ENCODE results near the gene ZNF182.
"Not testable (repeated sequence)": the region's sequence is repeated elsewhere in the genome, so short reads cannot be mapped to it uniquely, and the experiment has no call there.

ZNF182 gene

DNA sequence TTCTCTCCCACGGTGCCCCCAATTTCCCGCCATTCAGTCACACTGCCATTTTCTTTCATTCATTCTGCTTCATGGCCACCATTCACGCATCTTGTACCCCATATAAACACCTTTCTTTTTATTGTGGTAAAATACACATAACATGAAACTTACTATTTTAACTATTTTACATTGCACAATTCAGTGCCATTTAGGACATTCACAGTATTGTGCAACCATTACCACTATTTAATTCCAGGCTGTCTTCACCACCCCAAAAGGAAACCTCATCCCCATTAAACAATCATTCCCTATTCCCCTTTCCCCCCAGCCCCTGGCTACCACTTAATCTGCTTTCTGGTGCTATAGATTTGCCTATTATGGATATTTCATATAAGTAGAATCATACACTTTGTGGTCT is 18.9 kb upstream of the ZNF182 start:
- Histone ChIP-seq H3K4me3 (ENCODE audit: low read length) (no peak overlapping the region), H3K4me1 (ENCODE audit: control insufficient read depth, insufficient read depth, low read length) (no peaks in the 10 kb centered on the region), H3K27ac (ENCODE audit: low read length) (no peak overlapping the region), H3K9me3 (ENCODE audit: control insufficient read depth, insufficient read depth, low read length) (no peaks in the 10 kb centered on the region), H3K36me3 (ENCODE audit: control insufficient read depth, insufficient read depth, low read length) (no peaks in the 10 kb centered on the region), H3K27me3 (ENCODE audit: control insufficient read depth, insufficient read depth, low read length) (no peaks in the 10 kb centered on the region)
- WGBS (ENCODE audit: insufficient coverage, insufficient read length), result no CpG with 5 or more reads among the region's 3 CpGs
- DNase-seq (ENCODE audit: low read depth, low spot score), result no peak

DNA sequence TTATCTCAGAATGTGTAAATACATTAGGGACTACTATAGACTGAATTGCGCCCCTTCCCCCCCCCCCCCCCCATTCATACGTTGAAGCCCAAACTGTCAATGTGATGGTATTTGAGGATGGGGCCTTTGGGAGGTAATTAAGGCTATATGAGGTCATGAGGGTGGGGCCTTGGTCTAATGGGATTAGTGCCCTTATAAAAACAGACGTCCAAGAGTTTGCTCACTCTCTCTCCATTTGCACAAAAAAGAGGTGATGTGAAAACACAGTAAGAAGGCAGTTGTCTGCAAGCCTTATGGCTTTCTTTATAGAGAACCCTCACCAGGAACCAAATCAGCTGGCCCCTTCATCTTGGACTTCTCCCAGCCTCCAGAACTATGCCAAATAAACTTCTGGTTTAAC is 18.3 kb upstream of the ZNF182 start:
- Histone ChIP-seq H3K27me3 (ENCODE audit: control insufficient read depth, insufficient read depth, low read length) (no peaks in the 10 kb centered on the region), H3K27ac (ENCODE audit: low read length) (no peak overlapping the region), H3K36me3 (ENCODE audit: control insufficient read depth, insufficient read depth, low read length) (no peaks in the 10 kb centered on the region), H3K9me3 (ENCODE audit: control insufficient read depth, insufficient read depth, low read length) (no peaks in the 10 kb centered on the region), H3K4me1 (ENCODE audit: control insufficient read depth, insufficient read depth, low read length) (no peaks in the 10 kb centered on the region), H3K4me3 (ENCODE audit: low read length) (no peak overlapping the region)
- DNase-seq (ENCODE audit: low read depth, low spot score), result no peak
- no CpG with 5 or more reads among the region's 3 CpGs for WGBS (ENCODE audit: insufficient coverage, insufficient read length)

- peak overlapping the region; percentile 97; the same call in 1 of the 2 replicates for H3K4me3 ChIP-seq (ENCODE audit: low read length)
- no peaks in the 10 kb centered on the region for H3K27me3 ChIP-seq (ENCODE audit: control insufficient read depth, insufficient read depth, low read length)
- no peaks in the 10 kb centered on the region for H3K9me3 ChIP-seq (ENCODE audit: control insufficient read depth, insufficient read depth, low read length)
- no peaks in the 10 kb centered on the region for H3K36me3 ChIP-seq (ENCODE audit: control insufficient read depth, insufficient read depth, low read length)
- no peaks in the 10 kb centered on the region for H3K4me1 ChIP-seq (ENCODE audit: control insufficient read depth, insufficient read depth, low read length)
- no CpG with 5 or more reads among the region's 30 CpGs for WGBS (ENCODE audit: insufficient coverage, insufficient read length)
- no peak overlapping the region for H3K27ac ChIP-seq (ENCODE audit: low read length)
- peak; percentile 22 for DNase-seq (ENCODE audit: low read depth, low spot score)
Measured at GRCh38 chrX:48021026-48021900, 17.5 kb upstream of the ZNF182 start.

- H3K4me1 ChIP-seq (ENCODE audit: control insufficient read depth, insufficient read depth, low read length); DNase-seq (ENCODE audit: low read depth, low spot score); H3K27me3 ChIP-seq (ENCODE audit: control insufficient read depth, insufficient read depth, low read length); H3K36me3 ChIP-seq (ENCODE audit: control insufficient read depth, insufficient read depth, low read length); H3K27ac ChIP-seq (ENCODE audit: low read length); H3K9me3 ChIP-seq (ENCODE audit: control insufficient read depth, insufficient read depth, low read length); H3K4me3 ChIP-seq (ENCODE audit: low read length): not testable (repeated sequence)
- no CpG with 5 or more reads among the region's 11 CpGs for WGBS (ENCODE audit: insufficient coverage, insufficient read length)
Measured at GRCh38 chrX:48020472-48020871, 16.7 kb upstream of the ZNF182 start.

- H3K9me3 ChIP-seq (ENCODE audit: control insufficient read depth, insufficient read depth, low read length); DNase-seq (ENCODE audit: low read depth, low spot score); H3K27ac ChIP-seq (ENCODE audit: low read length); H3K4me3 ChIP-seq (ENCODE audit: low read length); H3K4me1 ChIP-seq (ENCODE audit: control insufficient read depth, insufficient read depth, low read length); H3K36me3 ChIP-seq (ENCODE audit: control insufficient read depth, insufficient read depth, low read length); H3K27me3 ChIP-seq (ENCODE audit: control insufficient read depth, insufficient read depth, low read length): not testable (repeated sequence)
- WGBS (ENCODE audit: insufficient coverage, insufficient read length), result no CpG with 5 or more reads among the region's 1 CpG
Measured at GRCh38 chrX:48019892-48020291, 16.1 kb upstream of the ZNF182 start.

- not testable (repeated sequence) for H3K4me3 ChIP-seq (ENCODE audit: low read length); H3K36me3 ChIP-seq (ENCODE audit: control insufficient read depth, insufficient read depth, low read length); H3K27me3 ChIP-seq (ENCODE audit: control insufficient read depth, insufficient read depth, low read length); H3K27ac ChIP-seq (ENCODE audit: low read length); DNase-seq (ENCODE audit: low read depth, low spot score); H3K4me1 ChIP-seq (ENCODE audit: control insufficient read depth, insufficient read depth, low read length); H3K9me3 ChIP-seq (ENCODE audit: control insufficient read depth, insufficient read depth, low read length)
- WGBS (ENCODE audit: insufficient coverage, insufficient read length), result no CpG with 5 or more reads among the region's 46 CpGs
Measured at GRCh38 chrX:48016583-48017310, 13.0 kb upstream of the ZNF182 start.

- not testable (repeated sequence) for H3K4me1 ChIP-seq (ENCODE audit: control insufficient read depth, insufficient read depth, low read length); H3K36me3 ChIP-seq (ENCODE audit: control insufficient read depth, insufficient read depth, low read length); H3K9me3 ChIP-seq (ENCODE audit: control insufficient read depth, insufficient read depth, low read length); H3K27me3 ChIP-seq (ENCODE audit: control insufficient read depth, insufficient read depth, low read length); H3K27ac ChIP-seq (ENCODE audit: low read length); DNase-seq (ENCODE audit: low read depth, low spot score); H3K4me3 ChIP-seq (ENCODE audit: low read length)
- no CpG with 5 or more reads among the region's 2 CpGs for WGBS (ENCODE audit: insufficient coverage, insufficient read length)
Measured at GRCh38 chrX:48009445-48009960, 5.7 kb upstream of the ZNF182 start.

GRCh38 chrX:48006688-48007087 is 2.9 kb upstream of the ZNF182 start, which contains the start of gene SPACA5:
TSS of gene SPACA5 (plus strand) at chrX:48006988. CDS start at chrX:48007803, 815 bp downstream.
- H3K9me3 ChIP-seq (ENCODE audit: control insufficient read depth, insufficient read depth, low read length); H3K27ac ChIP-seq (ENCODE audit: low read length); H3K36me3 ChIP-seq (ENCODE audit: control insufficient read depth, insufficient read depth, low read length); H3K4me1 ChIP-seq (ENCODE audit: control insufficient read depth, insufficient read depth, low read length); H3K4me3 ChIP-seq (ENCODE audit: low read length); H3K27me3 ChIP-seq (ENCODE audit: control insufficient read depth, insufficient read depth, low read length); DNase-seq (ENCODE audit: low read depth, low spot score): not testable (repeated sequence)
- no CpG with 5 or more reads among the region's 8 CpGs for WGBS (ENCODE audit: insufficient coverage, insufficient read length)

- Histone ChIP-seq H3K27me3 (ENCODE audit: control insufficient read depth, insufficient read depth, low read length) (no peaks in the 10 kb centered on the region), H3K4me1 (ENCODE audit: control insufficient read depth, insufficient read depth, low read length) (no peaks in the 10 kb centered on the region), H3K9me3 (ENCODE audit: control insufficient read depth, insufficient read depth, low read length) (no peaks in the 10 kb centered on the region), H3K27ac (ENCODE audit: low read length) (no peak overlapping the region), H3K4me3 (ENCODE audit: low read length) (peak overlapping the region; percentile 47; the same call in 1 of the 2 replicates), H3K36me3 (ENCODE audit: control insufficient read depth, insufficient read depth, low read length) (no peaks in the 10 kb centered on the region)
- no peak for DNase-seq (ENCODE audit: low read depth, low spot score)
- no CpG with 5 or more reads among the region's 18 CpGs for WGBS (ENCODE audit: insufficient coverage, insufficient read length)
Measured at GRCh38 chrX:48003367-48003757, 427 bp downstream of the ZNF182 start.

- H3K4me1 ChIP-seq (ENCODE audit: control insufficient read depth, insufficient read depth, low read length), result no peaks in the 10 kb centered on the region
- H3K27ac ChIP-seq (ENCODE audit: low read length), result no peak overlapping the region
- no peaks in the 10 kb centered on the region for H3K36me3 ChIP-seq (ENCODE audit: control insufficient read depth, insufficient read depth, low read length)
- H3K4me3 ChIP-seq (ENCODE audit: low read length), result no peak overlapping the region
- no CpG with 5 or more reads among the region's 7 CpGs for WGBS (ENCODE audit: insufficient coverage, insufficient read length)
- H3K9me3 ChIP-seq (ENCODE audit: control insufficient read depth, insufficient read depth, low read length), result no peaks in the 10 kb centered on the region
- no peak for DNase-seq (ENCODE audit: low read depth, low spot score)
- no peaks in the 10 kb centered on the region for H3K27me3 ChIP-seq (ENCODE audit: control insufficient read depth, insufficient read depth, low read length)
Measured at GRCh38 chrX:48002929-48003328, 860 bp downstream of the ZNF182 start.
